Activated gamma-delta T cell (primary cell): ENCODE data around the gene TSPAN33.
"Not testable (repeated sequence)": the region's sequence is repeated elsewhere in the genome, so short reads cannot be mapped to it uniquely, and the experiment has no call there.

Experiments
- DNase-seq: peaks from one replicate; lab custom pipeline; 2025; lab: John Stamatoyannopoulos, UW

Gene TSPAN33

GRCh38 chr7:129170441-129171021 is 26.0 kb downstream of the TSPAN33 start:
- no peak for DNase-seq

DNA sequence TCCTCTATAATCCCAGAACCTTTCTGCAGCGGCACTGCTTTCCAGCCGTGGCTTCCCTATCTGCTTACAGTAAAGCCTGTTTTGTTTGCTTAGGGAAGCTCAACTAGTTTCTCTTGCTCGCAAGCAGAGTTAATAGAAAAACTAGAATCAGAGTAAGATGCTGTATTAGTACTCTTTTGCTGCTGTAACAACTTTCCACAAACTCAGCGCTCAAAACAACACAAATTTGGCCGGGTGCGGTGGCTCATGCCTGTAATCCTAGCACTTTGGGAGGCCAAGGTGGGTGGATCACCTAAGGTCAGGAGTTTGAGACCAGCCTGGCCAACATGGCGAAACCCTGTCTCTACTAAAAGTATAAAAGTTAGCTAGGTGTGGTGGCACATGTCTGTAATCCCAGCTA is 29.4 kb downstream of the TSPAN33 start:
- DNase-seq: not testable (repeated sequence)

- DNase-seq: no peak
Measured at GRCh38 chr7:129176916-129177710, 32.6 kb downstream of the TSPAN33 start.

DNA sequence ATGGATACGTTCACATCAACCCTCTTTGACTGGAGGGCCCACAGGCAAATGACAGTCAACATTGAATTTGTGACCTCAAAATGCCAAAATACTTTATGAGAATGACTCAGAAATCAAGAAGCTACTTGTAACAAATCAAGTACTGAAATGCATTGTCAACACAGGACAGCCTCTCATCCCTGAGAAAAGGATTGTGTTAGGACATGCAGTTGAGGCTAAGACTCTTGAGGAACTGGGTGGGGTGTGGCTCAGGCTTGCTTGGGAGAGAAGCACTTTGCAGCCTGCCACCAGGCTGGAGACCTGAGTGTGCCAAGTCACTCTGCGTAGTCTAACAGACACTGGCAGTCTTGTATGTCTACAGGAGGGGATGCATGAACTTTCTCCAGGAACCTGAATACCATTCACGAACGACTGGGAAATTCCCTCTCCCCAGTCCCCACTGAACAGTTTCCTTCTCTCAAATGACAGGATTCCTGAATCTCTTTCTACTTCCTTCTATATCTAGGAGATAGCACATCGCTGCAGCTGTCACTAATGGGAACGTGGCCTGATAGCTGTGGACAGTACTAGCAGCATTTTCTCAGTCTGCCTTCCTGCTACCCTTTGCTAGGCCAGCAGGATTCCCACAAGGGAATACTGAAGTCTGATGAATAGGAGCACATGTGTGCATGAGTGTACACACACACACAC is 40.6 kb downstream of the TSPAN33 start:
- DNase-seq: no peak

- no peak for DNase-seq
Measured at GRCh38 chr7:129186749-129187260, 42.3 kb downstream of the TSPAN33 start.

GRCh38 chr7:129187681-129188371 is 43.3 kb downstream of the TSPAN33 start:
- DNase-seq: no peak

DNA sequence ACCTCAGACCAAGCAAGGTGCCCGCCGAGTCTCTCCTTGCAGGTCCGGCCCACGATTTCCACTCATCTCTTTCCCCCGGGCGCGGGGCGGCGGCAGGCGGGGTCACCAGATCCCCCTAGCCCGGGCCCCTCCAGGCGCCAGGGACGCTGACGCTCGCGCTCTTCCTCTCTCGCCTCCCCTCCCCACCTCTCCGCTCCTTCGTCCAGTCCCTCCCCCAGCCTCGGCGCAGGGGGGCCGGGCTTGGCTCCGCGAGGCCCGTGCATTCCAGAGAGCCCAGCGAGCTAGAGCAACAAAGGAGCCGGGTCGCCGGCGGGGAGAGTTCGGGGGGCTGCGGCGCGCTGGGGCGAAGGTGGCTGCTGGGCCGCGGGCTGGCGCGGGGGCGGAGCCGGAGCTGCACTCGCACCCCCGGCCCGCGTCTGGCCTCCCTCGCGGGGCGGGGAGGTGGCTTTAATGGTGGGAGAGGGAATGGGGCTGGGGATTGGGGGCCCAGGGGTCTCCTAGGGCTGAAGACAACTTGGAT is 43.9 kb downstream of the TSPAN33 start, which contains the start of gene SMO:
Gene SMO (plus strand): TSS at position 262 of the 520 bp plus-strand sequence. CDS start 519 bp downstream, outside the sequence.
- DNase-seq: no peak

- no peak for DNase-seq
Measured at GRCh38 chr7:129188892-129189660, 44.6 kb downstream of the TSPAN33 start.

- no peak for DNase-seq
Measured at GRCh38 chr7:129189661-129190310, 45.3 kb downstream of the TSPAN33 start.

DNA sequence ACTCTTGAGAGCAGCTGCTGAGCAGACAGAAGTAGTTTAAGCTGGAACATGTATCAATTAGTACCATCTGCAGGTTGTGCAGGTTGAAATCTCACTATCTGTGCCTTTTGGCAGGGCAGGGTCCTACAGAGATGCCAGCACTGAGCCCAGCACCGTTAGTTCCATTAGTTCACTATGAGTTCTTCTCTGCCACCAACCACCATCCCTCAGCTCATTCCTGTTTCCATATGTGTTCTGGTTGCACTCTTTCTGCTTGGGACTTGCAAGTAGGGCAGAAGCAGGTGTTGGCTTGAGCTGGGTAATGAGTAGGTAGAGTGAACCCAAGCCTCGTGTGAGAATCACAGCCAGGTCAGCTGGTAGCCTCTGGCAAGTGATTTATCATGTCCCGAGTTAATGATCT is 46.8 kb downstream of the TSPAN33 start:
- DNase-seq: no peak

DNA sequence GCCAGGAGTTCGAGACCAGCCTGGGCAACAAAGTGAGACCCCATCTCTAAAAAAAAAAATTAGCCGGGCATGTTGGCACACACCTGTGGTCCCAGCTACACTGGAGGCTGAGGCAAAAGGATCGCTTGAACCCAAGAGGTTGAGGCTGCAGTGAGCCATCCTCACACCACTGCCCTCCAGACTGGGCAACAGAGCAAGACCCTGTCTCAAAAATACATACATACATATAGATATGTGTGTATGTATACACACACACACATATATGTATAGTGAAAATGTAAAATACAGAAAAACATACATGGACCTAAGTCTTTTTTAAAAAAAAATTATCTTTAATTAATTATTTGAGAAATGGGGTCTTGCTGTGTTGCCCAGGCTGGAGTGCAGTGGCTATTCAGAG is 49.4 kb downstream of the TSPAN33 start:
- DNase-seq: no peak

- no peak for DNase-seq
Measured at GRCh38 chr7:129197771-129198170, 53.3 kb downstream of the TSPAN33 start.

DNA sequence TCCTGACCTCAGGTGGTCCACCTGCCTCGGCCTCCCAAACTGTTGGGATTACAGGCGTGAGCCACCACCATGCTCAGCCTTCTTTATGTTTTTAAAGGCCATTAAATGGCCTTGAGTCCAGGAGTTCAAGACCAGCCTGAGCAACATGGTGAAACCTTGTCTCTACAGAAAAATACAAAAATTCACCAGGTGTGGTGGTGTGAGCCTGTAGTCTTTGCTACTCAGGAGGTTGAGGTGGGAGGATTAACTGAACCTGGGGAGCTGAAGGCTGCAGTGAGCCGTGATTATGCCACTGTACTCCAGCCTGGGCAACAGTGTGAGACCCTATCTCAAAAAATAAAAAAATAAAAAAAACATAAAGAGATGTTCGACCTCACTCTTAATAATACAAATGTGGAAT is 54.9 kb downstream of the TSPAN33 start:
- no peak for DNase-seq

GRCh38 chr7:129202058-129202777 is 57.7 kb downstream of the TSPAN33 start:
- DNase-seq: no peak

DNA sequence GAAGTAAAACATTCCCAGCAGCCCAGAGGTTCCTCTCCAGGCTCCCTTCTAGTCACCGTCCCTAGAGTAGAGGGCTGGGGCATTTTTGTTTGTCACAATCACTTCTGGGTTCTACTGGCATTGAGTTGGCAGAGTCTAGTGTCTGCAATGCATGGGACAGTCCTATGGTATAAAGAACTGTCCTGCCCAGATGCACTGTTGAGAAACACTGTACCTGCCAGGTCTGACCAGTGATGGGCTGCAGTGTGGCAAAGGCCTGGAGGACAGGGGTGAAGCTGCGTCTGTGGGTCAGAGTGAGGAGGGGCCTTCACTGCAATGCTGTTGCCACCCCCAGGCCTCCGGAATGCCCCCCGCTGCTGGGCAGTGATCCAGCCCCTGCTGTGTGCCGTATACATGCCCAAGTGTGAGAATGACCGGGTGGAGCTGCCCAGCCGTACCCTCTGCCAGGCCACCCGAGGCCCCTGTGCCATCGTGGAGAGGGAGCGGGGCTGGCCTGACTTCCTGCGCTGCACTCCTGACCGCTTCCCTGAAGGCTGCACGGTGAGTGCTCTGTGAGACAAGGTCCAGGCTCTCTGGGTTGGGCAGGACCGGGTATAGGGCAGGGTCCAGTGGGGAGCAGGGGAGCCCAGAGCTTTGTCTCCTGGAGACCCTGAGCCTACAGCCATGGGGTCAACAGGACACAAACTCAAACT is 58.7 kb downstream of the TSPAN33 start:
- no peak for DNase-seq

GRCh38 chr7:129205126-129205818 is 60.8 kb downstream of the TSPAN33 start:
- no peak for DNase-seq

DNA sequence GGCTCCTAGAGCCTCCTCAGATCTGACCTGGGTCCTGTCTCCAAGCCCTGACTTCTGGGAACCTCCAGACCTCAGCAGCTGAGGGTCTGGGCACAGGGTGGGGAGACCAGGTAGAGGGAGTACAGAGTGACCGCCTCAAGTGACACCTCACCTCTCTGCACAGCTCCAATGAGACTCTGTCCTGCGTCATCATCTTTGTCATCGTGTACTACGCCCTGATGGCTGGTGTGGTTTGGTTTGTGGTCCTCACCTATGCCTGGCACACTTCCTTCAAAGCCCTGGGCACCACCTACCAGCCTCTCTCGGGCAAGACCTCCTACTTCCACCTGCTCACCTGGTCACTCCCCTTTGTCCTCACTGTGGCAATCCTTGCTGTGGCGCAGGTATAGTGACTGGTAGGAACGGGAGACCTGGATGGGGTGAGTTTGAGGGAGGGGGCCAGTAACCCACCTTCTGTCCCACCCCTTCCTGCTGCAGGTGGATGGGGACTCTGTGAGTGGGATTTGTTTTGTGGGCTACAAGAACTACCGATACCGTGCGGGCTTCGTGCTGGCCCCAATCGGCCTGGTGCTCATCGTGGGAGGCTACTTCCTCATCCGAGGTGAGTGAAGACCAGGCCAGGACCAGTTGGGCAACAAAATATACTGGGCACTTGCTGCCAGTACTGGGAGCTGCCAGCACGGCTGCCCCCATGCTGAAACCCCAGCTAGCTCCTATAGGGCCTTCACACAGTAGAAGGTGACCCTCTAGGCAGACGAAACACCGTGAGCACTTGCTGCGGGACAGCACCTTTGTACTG is 61.7 kb downstream of the TSPAN33 start:
- DNase-seq: no peak

GRCh38 chr7:129208667-129209066 is 64.2 kb downstream of the TSPAN33 start:
- DNase-seq: no peak
